Measurements from ENCODE around the gene DNAI2.
"Not testable (repeated sequence)": the region's sequence is repeated elsewhere in the genome, so short reads cannot be mapped to it uniquely, and the experiment has no call there.

Gene DNAI2

DNA sequence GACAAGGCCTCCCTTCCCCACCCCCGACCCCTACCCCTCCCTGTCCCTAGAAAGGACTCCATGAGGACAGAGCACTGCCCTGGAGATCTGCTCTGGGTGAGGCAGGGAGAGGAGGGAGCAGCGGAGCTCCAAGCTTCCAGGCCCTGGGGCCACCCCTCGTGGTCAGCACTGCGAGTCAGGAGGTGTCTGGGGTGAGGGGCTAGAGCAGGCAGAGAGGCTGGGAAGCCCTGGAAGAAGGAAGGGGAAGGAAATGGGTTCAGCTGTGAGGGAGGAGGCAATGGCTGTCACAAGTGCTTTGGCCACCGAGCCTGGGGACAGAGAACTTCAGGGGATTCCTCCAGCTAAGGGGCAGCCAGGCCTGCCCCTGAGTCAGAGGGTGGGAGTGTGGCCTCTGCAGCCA is 28.2 kb upstream of the DNAI2 start:
- no peak for DNase-seq

DNA sequence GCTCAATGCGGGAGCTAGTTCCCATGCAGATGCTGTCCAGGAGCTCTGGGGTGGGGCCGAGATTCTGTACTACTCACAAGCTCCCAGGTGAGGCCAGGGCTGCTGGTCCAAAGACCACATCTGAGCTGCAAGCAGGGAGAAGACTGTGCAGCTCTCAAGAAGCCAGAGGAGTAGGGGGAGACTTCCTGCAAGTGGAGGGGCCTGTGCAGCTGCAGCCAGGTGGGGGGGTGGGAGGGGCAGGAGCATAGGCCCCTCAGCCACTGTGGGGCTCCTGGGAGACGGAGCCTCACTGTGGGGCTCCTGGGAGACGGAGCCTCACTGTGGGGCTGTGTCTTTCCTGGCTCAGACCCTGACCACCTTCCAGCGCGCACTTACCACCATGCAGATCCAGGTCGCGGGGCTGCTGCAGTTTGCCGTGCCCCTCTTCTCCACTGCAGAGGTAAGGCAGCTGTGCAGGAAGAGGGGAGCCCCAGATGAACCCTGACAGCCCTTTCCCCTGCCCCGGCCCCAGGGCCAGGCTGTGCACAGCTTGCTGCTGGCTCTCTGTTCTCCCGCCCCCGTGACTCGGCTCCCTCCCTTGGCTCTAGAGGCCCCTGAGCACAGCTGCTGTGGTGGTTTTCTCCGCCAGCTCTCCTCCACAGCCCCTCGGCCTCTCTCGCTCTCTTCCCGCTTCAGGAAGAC is 24.3 kb upstream of the DNAI2 start:
- DNase-seq: no peak

DNA sequence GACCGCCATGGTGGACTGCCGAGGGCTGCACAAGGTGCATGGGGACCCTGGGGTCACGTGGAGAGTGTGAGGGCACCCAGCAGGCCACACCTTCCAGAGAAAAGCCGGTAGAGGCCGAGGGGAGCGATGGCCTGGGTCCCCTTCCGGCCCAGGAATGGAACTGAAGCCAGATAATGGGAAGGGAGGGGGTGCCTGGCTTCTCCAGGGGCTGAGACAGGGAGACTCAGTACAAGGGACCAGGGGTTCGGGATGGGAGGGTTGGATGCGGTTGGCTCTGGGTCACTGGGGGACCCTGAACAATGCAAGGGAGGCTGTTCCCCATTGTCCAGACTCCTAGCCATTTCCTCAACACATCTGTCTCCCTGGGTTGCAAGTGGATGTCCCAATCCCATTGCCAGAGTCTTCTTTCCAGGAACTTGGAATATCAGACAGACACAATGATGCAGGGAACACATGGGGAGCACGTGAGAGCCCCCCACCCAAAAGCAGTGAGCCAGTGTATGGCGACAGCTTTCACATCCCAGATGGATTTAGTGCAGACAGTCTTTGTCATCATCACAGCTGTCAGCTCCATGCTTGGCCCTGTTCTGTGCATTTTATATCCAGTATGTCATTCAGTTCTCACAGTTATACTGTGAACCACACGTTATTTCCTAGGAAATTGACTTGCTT is 23.6 kb upstream of the DNAI2 start:
- DNase-seq: no peak

DNA sequence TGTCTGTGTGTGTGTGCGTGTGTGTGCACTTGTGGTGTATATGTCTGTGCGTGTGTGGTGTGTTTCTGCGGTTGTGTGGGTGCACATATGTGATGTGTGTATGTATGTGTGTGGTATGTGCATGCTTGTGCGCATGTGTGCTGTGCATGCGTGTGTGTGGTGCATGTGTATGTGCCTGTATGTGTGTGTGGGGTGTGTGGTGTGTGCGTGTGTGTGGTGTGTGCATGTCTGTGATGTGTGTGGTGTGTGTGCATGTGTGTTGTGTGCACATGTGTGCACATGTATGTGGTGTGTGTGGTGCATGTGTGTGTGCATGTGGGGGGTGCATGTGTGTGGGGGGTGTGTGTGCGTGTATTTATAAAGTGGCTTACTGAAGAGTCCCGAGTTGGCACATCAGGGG is 23.0 kb upstream of the DNAI2 start:
- no peak for DNase-seq

DNA sequence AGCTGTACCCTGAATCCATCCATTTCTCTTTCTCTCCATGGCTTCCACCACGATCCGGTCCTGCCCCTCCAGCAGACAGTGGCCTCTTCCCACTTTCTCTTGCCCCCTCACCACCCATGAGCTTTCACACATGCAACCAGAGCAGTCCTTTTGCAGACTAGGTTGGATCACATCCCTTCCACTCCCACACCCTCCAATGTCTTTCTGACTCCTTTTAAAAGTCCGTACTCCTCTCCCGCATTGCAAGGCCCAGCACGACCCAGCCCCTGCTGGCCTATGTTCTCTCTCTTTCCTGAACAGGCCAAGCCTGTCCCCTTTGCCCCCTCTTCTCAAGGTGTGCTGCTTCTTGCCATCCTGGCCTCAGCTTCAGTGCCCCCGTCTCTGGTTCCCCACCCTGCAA is 22.5 kb upstream of the DNAI2 start:
- DNase-seq: no peak

DNA sequence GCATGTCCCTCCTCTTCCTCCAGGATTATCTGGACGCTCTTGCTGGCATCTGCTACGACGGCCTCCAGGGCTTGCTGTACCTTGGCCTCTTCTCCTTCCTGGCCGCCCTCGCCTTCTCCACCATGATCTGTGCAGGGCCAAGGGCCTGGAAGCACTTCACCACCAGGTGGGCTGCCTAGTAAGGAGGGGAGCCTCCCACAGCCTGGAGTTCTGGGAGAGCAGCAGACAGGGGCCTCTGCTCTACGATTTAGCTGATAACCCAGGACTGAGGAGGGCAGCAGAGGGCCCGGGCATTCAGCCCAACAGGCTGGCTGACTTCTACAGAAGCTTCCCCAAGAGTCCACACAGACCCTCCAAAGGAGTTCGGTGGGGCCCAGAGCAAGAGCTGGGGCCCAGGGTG is 21.8 kb upstream of the DNAI2 start:
- DNase-seq: no peak

DNA sequence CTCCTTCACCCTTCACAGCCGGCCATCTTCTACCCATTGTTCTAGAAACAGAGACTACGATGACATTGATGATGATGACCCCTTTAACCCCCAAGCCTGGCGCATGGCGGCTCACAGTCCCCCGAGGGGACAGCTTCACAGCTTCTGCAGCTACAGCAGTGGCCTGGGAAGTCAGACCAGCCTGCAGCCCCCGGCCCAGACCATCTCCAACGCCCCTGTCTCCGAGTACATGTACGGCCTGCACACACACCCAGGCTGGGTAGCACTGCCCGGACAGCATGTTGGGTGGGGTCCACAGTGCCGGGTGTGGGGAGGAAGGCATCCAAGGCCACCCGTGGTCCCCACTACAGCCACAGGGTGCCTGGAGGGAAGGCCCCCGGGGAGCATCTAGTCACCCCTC is 21.0 kb upstream of the DNAI2 start:
- no peak for DNase-seq

DNA sequence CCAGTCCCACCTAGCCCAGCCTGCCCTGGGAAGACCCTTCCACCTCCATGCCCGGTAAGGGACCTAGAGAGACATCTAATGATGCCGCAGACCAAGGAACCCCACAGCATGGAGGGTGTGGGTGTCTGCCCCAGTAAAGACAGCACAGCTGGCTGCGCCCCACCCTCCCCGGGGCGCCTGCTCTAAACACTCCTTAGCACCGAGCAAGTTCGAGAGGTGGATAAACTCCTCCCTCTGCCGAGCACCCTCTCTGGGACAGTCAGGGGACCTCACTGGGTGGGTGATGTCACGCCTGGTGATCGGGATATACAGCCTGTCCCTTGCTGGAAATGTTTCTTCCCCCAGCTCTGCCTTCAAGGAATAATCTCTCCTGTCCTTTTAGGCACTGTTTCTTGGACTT is 16.7 kb upstream of the DNAI2 start:
- DNase-seq: no peak

DNA sequence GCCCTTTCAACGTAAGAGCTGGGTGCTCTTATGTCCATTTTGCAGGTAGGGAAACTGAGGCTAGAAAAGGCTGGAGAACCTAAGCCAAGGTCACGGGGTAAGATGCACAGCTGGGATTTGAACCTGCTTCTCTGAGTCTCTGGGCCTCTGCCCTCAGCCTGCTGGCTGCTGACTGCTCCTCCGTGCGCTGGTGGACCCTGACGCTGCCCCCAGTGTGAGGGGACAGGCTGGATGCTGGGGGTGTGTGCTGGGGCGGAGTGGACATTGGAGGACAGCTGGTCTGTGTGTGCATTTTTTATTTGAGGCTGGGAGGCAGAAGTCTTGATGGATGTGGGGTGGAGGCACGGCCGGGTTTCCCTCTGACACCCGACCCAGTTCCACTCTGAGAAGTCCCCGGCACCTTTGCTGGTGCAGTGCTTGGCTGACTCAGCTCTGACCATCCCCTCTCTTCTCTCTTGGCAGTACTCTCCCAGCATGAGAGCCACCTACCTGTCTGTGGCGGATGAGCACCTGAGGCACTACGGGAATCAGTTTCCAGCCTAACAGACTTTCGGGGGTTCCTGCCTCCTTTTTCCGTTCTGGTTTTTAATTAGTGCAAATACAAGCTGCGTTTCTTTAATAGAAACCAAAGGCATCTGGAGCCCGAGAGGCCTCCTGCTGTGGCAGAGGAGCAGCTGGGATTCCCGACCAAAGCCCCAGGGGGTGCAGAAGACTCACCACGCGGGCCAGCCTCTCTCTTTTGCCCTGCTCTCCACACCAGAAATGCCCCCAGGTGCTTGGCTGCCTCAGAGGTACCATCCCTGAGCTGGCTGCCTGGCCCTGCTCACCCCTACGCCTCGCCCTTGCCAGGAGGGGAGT is 14.1 kb upstream of the DNAI2 start:
- no peak for DNase-seq

DNA sequence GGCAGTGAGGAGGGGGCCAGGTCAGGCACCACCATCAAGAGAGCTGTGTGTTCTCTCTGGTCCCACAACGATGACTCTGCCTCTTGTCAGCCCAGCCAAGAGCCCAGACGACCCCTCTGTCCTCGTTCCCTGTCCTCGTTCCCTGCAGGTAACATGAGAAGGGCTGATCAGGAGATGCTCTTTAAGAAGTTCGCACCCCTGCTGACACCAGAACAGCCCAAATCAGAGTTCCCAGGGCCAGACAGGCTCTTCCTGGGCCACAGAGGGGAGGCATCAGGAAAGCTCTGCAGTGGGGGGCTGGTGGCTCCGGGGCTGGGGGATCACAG is 13.5 kb upstream of the DNAI2 start:
- DNase-seq: no peak

DNA sequence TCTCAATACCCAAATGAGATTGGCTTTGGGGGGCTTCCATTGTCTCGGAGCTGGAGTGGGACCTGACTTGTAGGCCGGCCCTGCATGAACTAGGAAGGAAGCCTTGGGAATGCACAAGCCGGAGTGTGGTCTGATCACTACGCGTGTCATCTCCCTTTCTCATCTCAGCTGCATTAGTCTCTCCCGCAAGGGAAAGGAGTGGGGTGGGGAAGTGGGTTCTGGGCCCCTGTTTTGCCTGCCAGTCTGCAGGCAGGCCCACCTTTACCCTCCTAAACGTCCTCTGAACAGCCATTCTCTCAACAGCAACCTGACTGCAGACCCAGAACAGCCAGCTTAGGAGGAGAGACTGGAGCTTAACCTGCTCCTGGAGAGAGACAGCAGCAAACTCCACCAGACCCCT is 11.4 kb upstream of the DNAI2 start:
- DNase-seq: no peak

DNA sequence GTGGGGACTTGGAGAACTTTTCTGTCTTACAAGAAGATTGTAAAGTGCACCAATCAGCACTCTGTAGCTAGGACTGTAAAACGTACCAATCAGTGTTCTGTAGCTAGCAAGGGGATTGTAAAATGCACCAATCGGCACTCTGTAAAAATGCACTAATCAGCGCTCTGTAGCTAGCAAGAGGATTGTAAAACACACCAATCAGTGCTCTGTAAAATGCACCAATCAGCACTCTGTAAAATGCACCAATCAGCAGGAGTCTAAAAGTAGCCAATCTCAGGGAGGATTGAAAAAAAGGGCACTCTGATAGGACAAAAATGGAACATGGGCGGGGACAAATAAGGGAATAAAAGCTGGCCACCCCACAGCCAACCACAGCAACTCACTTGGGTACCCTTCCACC is 7.0 kb upstream of the DNAI2 start:
- not testable (repeated sequence) for DNase-seq

DNA sequence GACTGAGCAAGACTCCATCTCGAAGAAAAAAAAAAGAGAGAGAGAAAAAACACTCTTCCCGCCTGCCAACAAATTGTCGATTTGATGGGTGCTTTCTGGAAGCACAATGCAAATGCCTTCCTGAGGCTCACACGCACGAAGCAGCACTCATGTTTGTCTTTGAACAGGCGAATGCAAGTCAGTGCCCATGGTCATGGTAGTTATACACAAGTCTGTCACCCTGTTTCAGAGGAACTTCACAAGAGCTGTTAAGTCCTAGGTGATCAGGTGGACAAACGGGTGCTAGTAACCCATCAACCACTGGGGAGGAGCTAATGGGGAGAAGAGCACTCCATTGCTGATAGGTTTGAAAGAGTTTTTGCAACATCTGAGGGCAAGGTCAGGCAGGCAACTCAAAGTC is 6.5 kb upstream of the DNAI2 start:
- no peak for DNase-seq

DNA sequence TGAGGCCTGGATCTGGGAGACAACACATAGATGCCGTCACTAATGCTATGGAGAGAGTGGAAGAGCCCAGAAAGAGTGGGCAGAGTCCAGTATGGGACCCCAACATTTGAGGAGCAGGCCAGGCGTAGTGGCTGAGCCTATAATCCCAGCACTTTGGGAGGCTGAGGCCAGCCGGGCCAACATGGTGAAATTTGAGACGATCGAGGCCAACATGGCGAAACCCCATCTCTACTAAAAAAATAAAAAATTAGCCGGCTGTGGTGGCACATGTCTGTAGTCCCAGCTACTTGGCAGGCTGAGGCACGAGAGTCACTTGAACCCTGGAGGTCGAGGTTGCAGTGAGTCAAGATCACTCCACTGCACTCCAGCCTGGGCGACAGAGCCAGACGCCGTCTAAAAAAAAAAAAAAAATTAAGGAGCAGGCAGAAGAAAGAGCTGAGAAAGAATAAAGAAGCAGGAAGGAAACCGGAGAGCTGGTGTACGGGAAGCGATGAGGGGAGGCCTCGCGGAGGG is 6.0 kb upstream of the DNAI2 start:
- DNase-seq: no peak

DNA sequence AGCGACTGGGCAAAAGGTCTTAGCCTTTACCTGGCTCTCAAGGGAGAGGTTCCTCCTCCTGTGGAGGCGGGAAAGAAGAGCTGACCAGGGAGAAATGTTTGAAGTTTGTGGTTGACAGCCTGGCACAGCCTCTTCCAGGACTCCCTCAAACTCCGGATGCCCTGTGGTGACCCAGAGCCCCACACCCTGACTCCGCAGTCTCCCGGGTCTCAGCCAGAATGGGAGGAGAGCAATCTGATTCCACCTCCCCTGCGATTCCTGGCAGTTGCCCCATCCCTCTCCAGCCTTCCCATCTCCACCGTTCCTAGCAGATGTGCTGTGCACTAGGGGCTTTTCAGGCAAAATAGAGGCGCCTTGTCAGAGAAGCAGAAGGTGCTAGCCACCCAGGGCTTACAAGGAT is 5.5 kb upstream of the DNAI2 start:
- no peak for DNase-seq

DNA sequence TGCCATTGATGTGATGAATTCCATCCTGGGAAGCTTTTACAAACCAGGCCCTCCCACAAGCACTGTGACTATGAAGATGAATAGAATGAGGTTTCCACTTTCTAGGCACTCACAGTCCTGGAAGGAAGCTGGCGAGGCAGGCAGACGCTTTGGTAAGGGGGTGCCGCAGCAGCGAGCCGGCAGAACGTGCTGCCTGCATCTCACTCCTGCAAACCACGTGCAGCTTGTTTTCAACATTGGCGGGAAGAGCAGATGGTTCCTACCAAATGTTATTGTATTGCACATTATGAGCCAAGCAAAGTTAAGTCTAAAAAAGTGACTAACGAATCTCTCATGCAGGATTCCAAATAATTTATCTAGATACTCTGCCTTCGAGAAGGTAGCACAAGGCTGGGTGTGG is 3.7 kb upstream of the DNAI2 start:
- DNase-seq: no peak

DNA sequence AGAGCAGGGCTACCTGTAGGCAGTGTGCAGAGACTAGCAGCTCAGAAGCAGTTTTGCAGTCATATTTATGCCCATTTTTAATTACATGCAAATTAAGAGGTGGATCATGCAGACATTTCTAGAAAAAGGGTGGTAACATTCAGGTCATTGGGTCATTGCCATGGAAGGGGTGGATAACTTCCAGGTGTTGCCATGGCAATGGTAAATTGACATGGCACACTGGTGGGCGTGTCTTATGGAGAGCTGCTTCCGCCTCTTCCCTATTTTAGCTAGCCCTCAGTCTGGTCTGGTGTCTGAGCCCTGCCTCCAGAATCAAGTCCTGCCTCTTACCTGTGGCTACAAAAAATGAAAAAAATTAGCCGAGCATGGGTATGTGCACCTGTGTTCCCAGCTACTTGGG is 2.8 kb upstream of the DNAI2 start:
- DNase-seq: peak; percentile 4

DNA sequence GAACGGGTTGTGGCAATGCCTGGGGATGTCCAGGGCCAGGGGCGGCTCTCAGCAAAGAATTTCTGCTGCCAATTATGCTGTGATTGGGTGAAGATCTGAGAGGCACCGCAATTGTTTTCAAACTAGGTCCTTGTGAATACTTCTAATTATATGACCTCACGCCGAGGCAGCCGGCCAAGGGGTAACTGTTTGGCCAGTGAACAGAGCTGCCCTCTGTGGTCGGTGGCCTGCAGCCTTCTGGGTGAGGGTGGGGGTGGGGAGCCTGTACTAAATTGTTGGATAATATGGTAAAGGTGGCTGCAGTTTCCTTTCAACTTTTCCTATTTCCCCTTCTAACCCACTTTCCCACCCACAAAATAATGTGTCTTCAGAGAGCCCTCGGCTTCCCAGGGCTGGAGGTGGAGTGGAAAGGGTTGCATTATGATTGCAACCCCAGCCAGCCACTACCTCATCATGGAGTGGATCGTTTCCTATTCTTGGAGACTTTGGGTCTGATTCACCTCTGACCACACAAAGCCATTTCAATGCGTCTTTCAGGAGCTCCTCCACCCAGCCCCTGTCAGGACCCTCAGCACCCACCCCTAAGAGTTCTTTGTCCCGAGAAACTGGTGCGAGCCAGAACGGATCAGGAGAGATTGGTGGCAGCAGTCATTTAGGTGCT is 2.0 kb upstream of the DNAI2 start:
- no peak for DNase-seq

DNA sequence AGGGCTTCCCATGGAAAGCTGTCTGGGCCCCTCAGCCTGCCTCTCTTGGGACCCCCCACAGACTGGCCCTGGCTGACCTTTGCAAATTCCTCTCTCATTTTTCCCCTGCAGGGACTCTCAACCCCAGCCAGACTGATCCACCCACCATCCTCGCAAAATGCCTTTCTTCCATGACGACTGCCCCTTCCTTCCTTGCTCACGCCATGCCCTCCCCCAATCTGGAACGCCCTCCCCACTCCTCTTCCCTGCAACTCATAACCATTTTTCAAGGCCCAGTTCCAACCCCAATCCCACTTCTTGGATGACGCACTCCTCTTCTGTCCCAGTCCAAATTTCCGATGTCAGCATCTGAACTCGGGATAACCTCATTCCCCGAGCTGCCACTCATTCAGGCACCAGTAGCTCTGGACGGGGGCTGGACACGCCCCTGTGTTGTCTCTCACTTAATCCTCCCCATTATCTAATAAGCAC is 1.3 kb upstream of the DNAI2 start:
- DNase-seq: no peak

DNA sequence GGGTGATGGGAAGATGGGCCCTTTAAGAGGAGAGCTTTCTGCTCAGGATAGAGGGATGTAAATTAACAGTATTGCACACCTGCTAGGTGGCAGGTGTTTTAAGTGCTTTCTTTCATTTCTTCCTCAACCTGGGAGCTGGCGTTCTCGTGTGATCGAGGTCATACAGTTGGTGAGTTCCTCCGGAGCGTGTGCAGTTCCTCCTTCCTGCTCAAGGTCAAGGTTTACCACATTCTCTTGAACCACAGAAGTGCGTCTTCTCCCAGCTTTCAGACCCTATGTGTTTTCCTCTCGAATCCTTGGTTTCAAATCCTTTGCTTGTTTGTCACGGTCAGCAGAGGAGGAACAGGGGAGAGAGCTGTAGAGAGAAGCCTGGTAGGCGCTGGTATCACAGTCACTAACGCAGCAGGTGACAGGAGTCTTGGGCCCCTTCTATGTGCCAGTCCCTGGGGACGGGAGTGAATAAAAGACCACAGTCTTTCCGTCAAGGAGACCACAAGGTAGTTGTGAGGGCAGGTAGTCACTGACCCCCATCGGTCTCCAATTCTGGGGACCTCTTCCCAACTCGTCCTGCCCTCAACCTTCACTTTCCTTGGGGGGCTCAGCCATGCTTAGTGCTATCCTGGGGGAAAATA is 791 bp downstream of the DNAI2 start:
- peak; percentile 27 for DNase-seq

DNA sequence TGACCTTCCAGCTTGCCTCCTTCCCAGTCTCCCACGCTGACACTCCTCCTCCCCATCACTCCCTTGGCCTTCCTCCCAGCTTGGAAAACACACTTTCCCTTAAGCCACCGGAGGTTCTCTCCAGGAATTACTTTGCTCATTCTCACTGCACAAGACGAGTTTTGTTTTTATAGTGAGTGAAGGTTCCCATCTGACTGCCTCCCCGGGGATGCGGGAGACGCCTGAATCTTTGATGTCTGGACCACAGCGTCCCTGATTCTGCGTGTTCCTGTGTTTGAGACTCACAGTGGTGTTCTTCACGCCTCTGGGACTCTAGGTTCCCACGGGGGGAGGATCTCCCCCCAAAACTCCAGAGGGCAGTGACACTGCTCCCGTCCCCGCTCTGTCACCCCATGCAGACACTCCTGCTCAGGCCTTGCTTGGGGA is 2.0 kb downstream of the DNAI2 start:
- no peak for DNase-seq

DNA sequence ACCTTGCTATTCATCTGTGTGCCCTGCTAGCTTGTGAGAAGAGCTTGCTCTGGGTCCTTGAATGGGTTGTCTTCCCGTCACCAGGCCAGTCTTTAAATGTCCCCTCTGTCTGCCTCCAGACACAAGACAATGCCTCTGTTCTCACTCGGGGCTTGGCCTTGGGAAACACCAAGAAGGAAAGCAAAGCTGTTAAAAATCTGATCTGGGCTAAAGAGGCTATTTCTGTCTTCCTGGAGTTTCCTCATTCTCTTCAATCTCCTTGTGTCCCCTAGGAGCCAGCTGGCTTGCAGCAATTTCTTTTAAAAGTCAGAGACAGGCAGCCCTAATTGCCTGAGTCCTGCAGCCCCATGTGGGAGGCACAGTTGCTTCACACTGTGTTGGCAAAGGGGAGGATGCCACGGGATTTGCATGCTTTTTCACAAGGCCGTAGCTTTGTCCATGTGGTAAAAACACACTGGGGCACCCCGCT is 2.5 kb downstream of the DNAI2 start:
- no peak for DNase-seq

DNA sequence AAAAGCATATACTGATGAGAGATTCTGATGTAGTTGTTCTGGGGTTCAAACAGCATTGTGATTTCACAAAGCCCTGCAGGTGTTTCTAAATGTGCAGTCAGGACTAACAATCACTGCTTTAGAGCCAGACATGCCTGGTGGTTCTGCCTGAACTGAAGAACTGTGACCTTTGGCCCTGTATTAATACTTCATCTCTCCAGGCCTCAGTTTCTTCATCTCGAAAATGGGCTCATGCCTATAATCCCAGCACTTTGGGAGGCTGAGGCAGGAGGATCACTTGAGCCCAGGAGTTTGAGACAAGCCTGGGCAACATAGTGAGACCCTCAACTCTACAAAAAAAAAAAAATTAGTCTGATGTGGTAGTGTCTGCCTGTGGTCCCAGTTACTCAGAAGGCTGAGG is 3.9 kb downstream of the DNAI2 start:
- DNase-seq: no peak

Measured in NCI-H526 treated with DMSO at 0.1 percent for 48 hours (cell line).